T47D (cell line): ENCODE results near the gene RHOT1.
"Not testable (repeated sequence)": the region's sequence is repeated elsewhere in the genome, so short reads cannot be mapped to it uniquely, and the experiment has no call there.

Source experiments
- DNase-seq, 2 experiments: peaks; one replicate each; pipeline versions ENCODE4 v3.0.0 to v3.0.0-alpha.2; 2011 to 2012; ENCODE audit warnings: low read depth in 1 of 2, low spot score in 1 of 2
- JUND ChIP-seq: IDR thresholded peaks from 2 replicates; pipeline ENCODE4 v1.6.1; 2012; ENCODE audit warnings: low read depth
- in situ Hi-C: cut with HindIII; loops from 2 replicates; pipeline ENCODE4 v1.10.0; 2016; ENCODE audit warnings: low sequenced_read_pairs, low pct_unique_long_range_greater_than_20kb

RHOT1 gene

GRCh38 chr17:32142038-32142856, at the start of gene RHOT1:
RHOT1 (plus strand) TSS chr17:32142502; CDS start chr17:32142693, 191 bp downstream.
- peak; percentile 55 to 88 for DNase-seq
- TF ChIP-seq JUND: no peak
- in situ Hi-C loops: no loop called here

DNA sequence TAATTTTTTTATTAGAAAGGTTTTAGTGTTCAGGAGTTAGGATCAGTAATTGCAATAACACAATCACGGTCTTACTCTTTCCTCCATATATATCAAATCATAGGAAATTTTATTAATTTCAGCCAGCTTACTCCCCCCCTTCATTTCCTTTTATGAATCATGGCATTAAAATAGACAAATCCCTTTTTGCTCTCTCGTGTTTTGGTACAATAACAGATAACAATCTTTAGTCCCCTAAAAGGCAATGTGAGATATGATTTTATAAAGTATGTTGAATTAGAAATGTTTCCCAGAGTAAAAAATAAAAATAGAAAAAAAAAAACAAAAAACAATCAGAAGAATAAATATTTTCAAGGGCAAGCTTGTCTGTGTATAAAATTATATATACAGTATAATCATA, 42.6 kb upstream of the RHOT1 start:
- in situ Hi-C loops: no loop called here

DNA sequence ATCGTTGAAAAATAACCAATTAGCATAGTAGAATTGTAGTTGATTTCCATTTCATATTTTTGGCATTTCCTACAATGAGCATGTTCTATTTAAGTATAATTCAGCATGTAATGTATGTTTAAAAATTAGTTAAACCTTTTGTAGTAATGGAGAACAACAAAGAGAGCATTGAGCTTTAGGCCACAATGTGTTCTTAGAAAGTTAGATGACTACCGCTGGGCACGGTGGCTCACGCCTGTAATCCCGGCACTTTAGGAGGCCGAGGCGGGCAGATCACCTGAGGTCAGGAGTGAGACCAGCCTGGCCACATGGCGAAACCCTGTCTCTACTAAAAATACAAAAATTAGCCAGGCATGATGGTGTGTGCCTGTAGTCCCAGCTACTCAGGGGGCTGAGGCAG, 42.0 kb upstream of the RHOT1 start:
- DNase-seq, in situ Hi-C loops: not testable (repeated sequence)

More for the DNA sequence above, 42.6 kb upstream of the RHOT1 start:
- TF ChIP-seq JUND: no peak
- DNase-seq: no peak

DNA sequence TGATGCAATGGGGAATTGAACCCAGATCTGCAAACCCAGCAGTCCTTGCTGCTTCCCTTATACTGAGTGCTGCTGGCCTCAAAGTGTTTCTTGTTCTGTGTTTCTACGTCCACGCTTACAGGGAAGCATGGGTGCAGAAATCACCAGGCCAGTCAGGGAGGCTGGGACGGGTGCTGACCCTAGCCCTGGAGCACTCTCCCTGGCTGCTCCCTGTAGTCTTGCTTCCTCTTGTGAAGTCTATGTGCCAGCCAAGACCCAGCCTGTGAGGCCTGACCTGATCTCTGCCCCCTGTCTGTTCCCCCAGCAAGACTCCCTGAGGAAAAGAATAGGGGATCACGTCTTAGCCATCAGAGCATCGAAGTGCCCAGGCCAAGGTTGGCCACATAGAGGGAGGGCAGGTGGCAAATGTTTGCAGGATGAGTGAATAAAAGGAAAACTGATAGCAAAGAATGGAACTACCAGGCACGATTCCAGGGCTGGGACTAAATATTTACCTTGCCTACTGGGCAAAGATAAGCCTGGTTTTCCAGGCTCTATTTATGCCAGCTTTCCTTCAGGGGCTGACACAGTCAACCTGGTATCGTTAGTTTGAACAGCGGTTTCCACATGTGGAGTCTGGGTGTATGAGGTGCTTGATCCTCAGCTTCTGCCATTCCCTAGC, 41.2 kb upstream of the RHOT1 start:
- DNase-seq: no peak
- in situ Hi-C loops: no loop called here
- no peak for TF ChIP-seq JUND

- DNase-seq: no peak
- in situ Hi-C loops: no loop called here
- no peak for TF ChIP-seq JUND
Measured at GRCh38 chr17:32102172-32102571, 40.1 kb upstream of the RHOT1 start.

GRCh38 chr17:32102646-32103186, 39.6 kb upstream of the RHOT1 start:
- no peak for DNase-seq
- in situ Hi-C loops: no loop called here
- TF ChIP-seq JUND: no peak

DNA sequence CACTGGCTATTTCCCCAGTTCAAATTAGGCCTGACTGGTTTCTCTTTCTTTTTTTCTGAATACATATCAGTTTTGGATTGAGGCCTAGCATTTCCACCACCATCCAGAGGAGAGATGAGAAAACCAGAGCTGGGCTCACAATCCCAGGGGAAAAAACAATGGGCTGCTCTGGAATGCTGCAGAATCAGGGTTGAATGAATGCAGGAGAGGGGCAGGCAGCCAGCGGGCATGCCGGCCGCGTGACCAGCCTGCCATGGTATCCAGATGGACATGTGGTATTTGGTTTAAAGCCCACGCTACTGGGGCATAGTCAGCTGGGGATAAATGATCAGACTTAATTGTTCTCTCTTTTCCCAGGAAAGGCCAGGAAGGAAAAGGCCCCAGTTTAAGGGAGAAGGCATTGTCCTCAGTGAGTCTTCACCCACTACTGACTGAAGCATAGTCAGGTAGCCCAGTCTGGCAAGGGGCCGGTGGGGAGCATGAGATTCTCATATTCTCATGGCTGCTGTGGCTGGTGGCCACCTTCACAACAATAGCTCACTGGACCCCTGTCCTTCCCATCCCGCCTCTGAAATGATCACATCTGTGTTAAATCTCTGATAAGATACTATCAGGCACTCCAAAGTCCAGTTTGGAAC, 38.7 kb upstream of the RHOT1 start:
- in situ Hi-C loops: no loop called here
- no peak for DNase-seq
- no peak for TF ChIP-seq JUND

GRCh38 chr17:32104158-32104557, 38.1 kb upstream of the RHOT1 start:
- in situ Hi-C loops: no loop called here
- no peak for DNase-seq
- TF ChIP-seq JUND: no peak

DNA sequence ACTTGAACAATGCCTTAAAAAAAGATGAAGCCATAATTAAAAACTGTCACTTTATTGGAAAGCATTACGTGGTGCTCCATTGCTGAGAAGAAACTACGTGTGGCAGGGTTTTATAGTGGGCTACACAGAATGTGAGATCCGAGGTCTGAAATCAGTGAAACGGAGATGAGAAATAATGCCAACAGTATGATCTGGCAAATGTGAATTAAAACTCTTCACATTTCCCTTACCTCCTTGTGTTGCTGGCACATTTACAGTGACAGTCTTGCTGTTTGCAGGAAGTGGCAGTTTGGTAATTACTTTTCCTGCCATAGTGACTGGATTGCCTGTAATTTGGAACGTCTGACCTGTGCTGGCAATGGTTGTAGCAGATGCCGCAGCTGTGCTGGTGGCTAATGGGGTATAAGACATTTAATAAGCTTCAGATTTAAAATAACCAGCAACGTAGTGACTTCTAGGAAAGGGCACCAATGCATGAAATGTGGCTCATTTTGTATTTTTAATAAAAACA, 35.8 kb upstream of the RHOT1 start:
- in situ Hi-C loops, DNase-seq: not testable (repeated sequence)

- DNase-seq, in situ Hi-C loops: not testable (repeated sequence)
Measured at GRCh38 chr17:32107194-32107593, 35.1 kb upstream of the RHOT1 start.

GRCh38 chr17:32110596-32110995, 31.7 kb upstream of the RHOT1 start:
- no peak for DNase-seq
- in situ Hi-C loops: no loop called here
- TF ChIP-seq JUND: no peak

DNA sequence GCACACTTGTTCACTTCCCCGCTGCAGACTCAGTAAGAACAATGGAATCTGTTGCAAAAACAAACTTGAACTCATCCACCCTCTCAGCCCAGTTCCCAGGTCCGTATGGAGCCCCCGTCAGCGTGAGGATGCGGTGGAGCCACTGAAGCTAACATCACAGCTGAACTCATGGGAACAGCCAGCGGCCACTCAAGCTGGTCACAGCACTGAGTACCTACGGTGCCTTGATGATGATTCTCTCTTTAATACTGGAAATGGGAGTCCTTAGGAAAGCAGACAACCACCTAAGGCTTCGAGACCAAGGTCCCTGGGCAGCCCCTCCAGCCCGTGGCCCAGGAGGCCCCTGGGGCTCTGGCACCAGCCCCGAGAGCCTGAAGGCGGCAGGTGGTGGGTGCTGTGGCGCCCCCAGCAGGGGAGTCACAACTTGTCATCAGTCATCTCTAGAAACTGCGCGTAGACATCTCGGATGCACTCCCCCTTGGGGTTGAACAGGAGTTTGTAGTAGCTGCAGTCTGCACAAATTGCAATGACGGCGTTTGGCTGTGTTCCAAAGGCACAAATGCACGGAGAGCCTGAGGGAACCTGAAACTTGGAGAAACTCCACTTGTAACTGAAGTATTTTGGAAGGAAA, 31.0 kb upstream of the RHOT1 start:
- TF ChIP-seq JUND: no peak
- in situ Hi-C loops: no loop called here
- DNase-seq: peak; percentile 20 to 72

DNA sequence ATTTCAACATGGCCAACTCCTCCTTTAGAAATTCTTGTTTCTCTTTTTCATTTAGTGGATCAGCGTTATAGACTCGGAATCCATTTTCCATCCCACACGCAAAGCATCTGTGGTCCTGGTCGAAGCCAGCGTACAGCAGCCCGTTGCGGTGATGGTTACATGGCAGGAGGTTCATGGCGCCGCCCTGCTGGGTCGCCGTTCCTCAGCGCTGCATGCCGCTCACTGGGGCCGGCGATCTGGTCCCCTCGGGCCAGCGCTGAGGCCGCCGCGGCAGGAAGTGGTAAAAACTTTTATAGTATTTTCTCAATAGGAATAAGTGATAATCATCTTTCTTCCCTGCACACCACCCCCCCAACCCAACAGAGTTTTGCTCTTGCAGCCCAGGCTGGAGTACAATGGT, 29.9 kb upstream of the RHOT1 start:
- in situ Hi-C loops: no loop called here
- no peak for TF ChIP-seq JUND
- no peak for DNase-seq
